NCI-H460 (cell line): Measurements from ENCODE around the gene CMTM4. TPM values are rescaled to one million over a fixed set of nuclear protein-coding genes. Genes with fewer than 3 reads are reported as not detected.
"Not testable (repeated sequence)": the region's sequence is repeated elsewhere in the genome, so short reads cannot be mapped to it uniquely, and the experiment has no call there.

Experiments
- DNase-seq: peaks from one replicate; pipeline ENCODE4 v3.0.0-alpha.2; 2016; ENCODE audit warnings: low read depth; ENCODE audit errors: extremely low read depth
- total RNA-seq: library from RNA; depleted of rRNA; stranded (reverse); fragments of >200 nt; shearing (Covaris generic); gene quantifications from 2 replicates; pipeline ENCODE4 v1.2.3, GENCODE V29; 2014

CMTM4 gene
- total RNA-seq, 1 experiment from 2014 or later, result 64.5 TPM

DNA sequence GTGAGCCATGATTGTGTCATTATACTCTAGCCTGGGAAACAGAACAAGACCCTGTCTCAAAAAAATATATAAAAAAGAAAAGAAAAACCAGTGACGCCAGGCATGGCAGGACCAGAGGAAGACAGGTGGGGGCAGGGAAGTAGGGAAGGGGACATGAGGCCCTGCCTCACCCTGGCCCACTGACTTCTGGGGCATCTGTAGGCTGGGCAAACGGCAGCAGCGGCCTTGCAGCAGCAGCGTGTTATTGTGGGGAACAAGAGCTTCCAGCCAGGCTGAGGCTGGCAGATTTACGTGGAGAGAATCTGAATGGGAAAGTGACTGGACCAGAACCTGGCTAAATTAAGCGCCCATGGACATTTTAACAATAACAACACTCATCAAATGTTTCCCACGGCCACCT is 19.4 kb downstream of the CMTM4 start:
- no peak for DNase-seq

- no peak for DNase-seq
Observed at GRCh38 chr16:66676599-66676998, 19.9 kb downstream of the CMTM4 start.

DNA sequence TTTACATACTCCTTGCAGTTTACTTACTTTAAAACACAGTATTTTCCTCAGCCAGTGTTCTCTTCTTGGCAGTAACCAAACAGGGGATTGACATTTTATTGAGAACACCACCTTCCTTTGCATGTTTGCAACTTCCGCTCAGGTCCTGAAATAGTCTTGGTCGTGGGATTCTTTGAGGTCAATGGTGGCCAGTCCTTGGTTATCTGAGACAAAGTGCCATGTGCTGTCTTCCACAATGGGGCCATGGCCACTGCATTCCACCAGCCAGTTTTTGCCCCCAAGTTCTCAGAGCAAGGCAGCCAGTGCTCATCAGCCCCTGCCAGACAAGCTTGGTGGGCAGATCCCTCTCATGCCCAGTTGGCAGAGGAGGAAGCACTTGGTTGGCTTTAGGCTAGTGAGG is 22.9 kb downstream of the CMTM4 start:
- DNase-seq, result no peak

DNA sequence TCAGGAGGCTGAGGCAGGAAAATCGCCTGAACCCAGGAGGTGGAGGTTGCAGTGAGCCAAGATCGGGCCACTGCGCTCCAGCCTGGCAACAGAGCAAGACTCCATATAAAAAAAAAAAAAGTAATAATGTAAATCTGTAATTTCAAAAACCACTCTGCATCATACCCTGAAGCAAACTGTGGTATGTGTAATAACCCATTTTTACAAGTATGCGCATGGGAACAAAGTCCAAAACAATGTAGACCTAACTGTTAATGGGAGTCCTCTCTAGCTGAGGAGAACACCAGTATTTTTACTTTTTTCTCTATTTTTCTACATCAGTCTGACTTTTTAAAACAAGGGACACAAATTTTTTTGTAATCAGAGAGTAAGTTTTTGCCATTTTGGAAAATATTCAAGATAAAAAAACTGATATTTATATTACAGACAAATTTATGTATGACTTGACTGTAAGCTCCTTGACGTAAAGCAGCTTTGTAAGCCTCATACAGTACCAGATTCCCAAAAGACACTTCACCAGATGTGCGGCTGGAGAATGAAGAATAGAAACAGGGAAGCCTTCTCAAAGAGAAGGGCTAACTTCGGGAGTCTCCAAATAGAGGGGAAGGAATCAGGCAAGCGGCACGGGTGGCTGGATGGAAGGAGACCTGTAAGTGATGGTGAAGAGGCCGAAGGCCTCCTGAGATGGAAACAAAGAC is 25.7 kb downstream of the CMTM4 start:
- DNase-seq, result no peak

GRCh38 chr16:66668777-66669444 is 27.6 kb downstream of the CMTM4 start:
- no peak for DNase-seq

DNA sequence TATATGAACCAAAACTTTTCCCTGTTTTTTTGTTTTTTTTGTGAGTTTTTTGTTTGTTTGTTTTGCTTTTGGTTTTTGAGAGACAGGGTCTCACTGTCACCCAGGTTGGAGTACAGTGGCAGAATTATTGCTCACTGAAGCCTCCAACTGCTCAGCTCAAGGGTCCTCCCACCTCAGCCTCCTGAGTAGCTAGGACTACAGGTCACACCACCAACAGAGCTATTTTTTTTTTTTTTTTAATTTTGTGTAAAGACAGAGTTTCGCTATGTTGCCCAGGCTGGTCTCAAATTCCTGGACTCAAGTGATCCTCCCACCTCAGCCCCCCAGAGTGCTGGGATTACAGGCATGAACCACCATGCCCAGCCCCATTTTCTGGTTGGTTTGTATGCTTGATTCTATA is 28.6 kb downstream of the CMTM4 start:
- DNase-seq, result no peak

- DNase-seq, result peak; percentile 62
Observed at GRCh38 chr16:66662445-66663194, 33.9 kb downstream of the CMTM4 start.

DNA sequence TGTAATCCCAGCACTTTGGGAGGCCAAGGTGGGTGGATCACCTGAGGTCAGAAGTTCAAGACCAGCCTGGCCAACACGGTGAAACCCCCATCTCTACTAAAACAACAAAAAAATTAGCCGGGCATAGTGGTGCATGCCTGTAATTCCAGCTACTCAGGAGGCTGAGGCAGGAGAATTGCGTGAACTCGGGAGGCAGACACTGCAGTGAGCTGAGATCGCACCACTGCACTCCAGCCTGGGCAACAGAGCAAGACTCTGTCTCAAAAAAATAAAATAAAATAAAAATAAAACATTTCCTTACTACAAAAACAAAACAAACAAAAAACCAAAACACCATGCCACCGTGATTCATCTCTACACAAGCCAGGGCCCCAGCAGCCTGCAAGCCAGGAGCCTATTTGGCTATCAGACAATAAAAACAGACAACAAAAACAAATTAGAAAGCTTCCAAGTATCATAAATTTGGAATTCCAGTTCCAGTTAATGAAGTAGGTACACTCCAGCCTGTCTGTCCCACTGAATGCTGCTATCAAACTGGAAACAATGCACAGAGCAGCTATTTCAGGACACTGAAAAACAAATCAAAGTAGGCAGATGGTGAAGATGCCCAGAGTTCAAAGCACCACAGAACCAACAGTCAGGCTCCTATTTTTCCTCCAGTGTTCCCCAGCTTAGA is 34.7 kb downstream of the CMTM4 start:
- DNase-seq, result not testable (repeated sequence)

- DNase-seq, result peak; percentile 28
Observed at GRCh38 chr16:66661210-66661560, 35.4 kb downstream of the CMTM4 start.

DNA sequence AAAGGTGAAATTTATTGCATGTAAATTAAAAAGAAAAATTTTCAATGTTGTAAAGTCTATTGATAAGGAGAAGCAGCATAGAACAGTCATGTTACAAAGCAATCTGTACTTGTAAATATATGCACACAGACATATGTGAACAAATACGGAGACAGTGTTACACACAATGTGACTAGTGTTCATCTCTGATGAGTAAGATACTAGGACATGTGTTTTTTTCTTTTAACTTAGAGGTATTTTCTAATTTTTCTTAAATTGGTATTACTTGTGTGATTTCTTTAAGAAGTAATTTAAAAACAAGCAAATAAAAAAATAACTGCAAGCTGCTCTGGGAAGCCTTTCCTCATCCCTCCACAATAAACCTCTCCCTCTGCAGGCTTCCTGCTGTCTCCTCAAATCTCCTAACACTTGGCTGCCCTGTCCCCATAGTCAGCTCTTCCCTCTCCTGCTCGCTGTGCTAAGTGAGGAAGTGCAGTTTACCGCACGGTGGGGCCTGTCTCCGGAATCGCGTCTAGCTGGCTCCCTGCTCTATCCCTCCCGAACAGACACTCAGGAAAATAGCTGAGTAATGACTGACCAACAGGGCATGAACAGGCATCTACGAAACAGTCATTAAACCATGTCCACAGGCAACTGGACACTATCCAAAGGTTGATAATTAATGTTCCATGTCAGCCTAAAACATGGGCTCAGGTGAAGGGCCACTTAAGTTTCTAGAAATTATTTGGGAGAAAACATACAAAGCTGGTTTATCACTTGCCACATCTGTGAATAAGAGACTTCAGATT is 35.9 kb downstream of the CMTM4 start:
- peak; percentile 91 for DNase-seq

GRCh38 chr16:66658860-66659190 is 37.7 kb downstream of the CMTM4 start:
- DNase-seq, result no peak

DNA sequence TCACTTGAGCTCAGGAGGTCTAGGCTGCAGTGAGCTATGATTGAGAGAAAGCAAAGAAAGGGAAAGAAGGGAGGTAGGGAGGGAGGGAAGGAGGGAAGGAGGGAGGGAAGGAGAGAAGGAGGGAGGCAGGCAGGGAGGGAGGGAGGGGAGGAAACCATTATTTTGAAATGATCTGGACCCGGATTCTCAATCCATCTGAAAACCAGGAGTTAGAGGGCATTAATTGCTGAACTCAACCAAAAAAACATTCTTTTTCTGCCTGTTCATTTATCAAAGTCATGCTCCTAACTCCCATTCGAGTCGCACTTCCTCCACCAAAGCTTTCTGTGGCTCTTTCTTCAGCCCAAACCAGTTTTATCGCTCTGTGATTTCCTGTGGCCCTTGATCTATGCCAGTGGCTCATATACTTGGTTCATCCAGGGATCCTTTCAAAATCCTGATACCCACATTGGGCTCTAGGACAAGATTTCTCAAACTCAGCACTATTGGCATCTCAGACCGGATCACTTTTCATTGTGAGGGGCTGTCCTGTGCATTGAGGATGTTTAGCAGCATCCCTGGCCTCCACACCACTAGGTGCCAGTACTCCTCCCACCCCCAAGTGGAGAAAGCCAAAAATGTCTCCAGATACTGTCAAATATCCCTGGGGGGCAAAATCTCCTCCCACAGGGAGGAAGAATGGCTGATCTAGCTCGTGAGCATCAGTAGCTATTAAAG is 38.2 kb downstream of the CMTM4 start:
- DNase-seq, result no peak

DNA sequence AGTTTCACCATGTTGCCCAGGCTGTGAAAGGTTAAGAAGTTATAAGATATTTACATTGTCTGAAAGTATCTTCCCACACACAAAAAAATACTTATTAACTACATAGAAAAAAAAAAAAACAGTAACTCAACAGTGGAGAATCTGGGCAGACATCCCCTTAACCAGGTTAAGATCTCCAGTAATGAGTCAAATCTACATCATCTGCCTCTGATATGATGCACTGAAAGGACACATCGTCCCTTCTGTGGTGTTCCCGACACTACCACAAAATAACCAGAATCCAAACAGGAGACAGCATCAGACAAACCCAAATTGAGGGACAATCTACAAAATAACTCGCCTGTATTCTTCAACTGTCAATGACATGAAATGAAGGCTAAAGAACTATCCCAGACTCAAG is 40.0 kb downstream of the CMTM4 start:
- DNase-seq, result no peak

- no peak for DNase-seq
Observed at GRCh38 chr16:66653581-66654350, 42.8 kb downstream of the CMTM4 start.

DNA sequence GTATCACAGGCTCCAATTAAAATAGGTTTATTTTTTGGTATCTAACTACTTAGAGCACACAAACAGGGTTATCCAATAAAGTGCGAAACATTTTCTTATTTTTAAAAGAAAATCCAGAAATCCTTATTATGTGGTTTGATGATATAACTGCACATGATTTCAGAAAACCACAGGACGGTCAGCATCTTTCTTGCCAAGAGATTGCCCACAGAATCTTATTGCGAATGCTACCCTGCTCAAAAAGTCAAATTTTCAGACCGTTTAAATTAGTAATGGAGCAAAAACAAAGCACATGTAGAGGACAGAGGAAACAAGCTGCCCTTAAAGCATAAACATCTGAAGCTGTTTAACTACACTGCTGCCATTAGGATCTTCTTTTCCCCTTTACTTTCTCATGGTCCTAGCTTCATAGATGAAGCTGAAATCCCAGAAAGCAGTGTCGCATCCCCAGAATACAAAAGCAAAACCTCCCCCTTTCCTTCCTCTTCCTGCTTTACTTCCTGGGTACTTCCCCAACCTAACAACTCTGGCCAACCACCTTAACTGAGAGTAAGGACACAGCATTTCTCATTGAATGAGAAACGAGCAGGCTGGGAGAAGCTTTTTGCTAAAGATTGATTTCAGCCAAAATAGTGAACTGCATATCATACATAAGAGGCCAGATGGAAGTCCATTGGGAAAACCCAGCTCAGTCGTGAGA is 43.7 kb downstream of the CMTM4 start:
- no peak for DNase-seq

DNA sequence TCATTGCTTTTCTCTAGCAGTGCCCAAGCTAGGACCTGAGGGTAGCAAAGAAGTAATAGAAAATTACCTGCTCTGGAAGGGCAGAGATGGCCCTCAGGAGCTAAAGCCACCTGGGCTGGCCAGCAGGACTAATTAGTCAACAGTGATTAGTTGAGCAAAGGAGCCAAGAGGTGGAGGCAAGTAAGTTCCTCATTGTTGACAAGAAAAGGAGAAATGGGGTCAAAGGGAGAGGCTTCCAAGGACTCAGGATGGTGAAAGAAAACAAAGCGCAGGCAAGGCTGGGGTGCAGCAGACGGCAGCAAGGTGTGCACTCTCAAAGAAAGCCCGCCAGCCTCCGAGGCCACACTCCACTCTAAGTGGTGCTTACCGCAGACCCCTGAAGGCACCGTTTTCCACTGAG is 44.6 kb downstream of the CMTM4 start:
- DNase-seq, result no peak

DNA sequence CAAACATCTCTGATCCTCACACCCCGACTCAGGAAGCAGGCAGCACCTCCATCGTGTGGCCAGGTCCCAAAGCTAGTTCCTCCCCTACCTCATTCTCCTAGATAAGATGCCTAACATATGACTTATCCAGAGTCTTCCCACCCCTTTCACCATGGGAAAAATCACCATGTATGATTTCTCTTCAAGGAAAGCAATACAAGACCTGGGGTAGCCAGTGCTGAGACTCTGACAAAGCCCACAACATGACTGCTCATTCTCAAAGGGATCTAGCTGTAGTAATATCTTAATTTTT is 45.1 kb downstream of the CMTM4 start:
- no peak for DNase-seq

GRCh38 chr16:66650707-66651473 is 45.7 kb downstream of the CMTM4 start:
- peak; percentile 82 for DNase-seq
